T-helper 1 cell (primary cell): ENCODE results near the gene VRK2.
A peak's percentile ranks its signal among the peaks of the same experiment; 100 is the strongest.
"Not testable (repeated sequence)": the region's sequence is repeated elsewhere in the genome, so short reads cannot be mapped to it uniquely, and the experiment has no call there.

Experiments used
- DNase-seq, 5 donors: peaks; one replicate each; pipeline ENCODE4 v3.0.0-alpha.2; 2012 to 2020

The VRK2 gene

DNA sequence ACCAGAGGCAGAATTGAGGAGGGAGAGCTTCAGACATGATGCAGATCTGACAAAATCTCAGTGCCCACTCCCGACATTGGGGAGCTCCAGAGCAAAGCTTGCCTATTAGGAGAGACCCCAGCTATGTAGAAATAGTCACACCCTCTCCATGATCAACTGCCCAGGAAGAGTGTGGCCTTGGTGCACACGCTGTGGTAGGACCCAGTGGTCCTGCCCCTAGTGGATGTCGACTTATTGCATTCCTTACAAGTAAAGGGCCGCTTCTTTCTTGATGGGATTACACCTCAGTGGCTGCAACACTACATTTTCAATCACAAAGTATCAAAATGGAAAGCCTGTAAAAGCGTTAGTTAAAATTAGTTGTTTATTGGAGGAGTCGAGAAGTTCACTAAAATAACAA, 64.2 kb downstream of the VRK2 start:
- DNase-seq: no peak

DNA sequence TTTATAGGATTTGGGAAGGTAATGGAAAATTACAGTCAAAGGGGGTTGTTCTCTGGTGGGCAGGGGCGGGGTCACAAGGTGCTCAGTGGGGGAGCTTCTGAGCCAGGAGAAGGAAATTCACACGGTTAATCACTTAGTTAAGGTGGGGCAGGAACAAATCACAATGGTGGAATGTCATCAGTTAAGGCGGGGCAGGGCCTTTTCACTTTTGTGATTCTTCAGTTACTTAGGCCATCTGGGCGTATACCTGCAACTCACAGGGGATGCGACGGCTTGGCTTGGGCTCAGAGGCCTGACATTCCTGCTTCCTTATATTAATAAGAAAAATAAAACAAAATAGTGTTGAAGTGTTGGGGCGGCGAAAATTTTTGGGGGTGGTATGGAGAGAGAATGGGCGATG, 67.0 kb downstream of the VRK2 start:
- DNase-seq: not testable (repeated sequence)

- no peak for DNase-seq
Observed at GRCh38 chr2:58120626-58121229, 74.1 kb downstream of the VRK2 start.

DNA sequence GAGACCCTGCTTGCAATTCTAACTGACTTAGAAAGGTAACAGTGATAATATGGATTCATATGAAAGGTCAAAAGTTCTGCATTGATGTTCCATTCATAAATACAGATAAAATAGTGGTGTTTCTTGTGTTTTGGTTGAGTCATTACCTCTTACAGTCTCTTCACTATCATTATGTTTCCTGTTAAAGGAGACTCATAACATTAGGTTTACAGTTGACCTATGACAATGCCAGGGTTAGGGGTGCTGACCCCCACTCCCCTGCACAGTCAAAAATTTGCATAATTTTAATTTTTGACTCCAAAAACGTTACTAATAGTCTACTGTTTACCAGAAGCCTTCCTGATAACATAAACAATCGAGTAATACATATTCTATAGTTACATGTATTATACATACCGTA, 75.4 kb downstream of the VRK2 start:
- DNase-seq: no peak

- no peak for DNase-seq
Observed at GRCh38 chr2:58122540-58122939, 75.9 kb downstream of the VRK2 start.

DNA sequence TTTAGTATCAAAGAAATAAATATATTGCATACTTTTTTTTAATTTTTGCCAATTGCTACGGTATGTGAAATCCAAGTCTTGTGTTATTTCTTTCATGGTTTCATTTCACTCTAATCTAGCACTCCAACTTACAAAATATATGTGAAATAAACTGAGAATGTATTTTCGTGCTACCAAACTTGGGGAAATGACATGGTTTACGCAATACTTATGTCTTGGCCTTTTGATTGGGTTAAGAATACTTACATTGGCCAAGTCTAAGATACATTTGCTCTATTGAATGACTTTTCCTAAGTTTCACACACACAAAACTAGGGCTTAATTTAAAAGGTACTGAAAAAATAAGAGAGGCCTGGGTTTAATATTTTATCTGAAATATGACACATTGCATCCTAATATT, 80.5 kb downstream of the VRK2 start:
- DNase-seq: no peak

- DNase-seq: no peak
Observed at GRCh38 chr2:58130238-58130637, 83.6 kb downstream of the VRK2 start.

- no peak for DNase-seq
Observed at GRCh38 chr2:58131191-58132011, 84.8 kb downstream of the VRK2 start.

DNA sequence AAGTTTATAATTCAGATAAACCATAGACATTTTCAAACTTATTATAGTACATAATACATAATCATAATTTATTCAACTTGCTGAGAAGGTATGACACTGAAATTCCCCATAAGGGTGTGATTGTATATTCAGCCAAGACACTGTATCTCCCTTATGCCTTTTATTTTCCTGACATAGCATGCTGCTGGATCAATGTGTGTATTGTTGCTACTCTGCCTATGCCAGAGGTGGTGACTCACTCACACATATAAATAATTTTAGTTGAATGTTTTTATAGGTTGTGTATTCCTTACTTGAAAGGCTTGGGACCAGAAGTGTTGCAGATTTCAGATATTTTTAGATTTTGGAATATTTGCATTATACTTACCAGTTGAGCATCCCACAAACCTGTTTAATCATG, 86.8 kb downstream of the VRK2 start:
- DNase-seq: no peak

GRCh38 chr2:58135861-58136260, 89.3 kb downstream of the VRK2 start:
- DNase-seq: no peak

DNA sequence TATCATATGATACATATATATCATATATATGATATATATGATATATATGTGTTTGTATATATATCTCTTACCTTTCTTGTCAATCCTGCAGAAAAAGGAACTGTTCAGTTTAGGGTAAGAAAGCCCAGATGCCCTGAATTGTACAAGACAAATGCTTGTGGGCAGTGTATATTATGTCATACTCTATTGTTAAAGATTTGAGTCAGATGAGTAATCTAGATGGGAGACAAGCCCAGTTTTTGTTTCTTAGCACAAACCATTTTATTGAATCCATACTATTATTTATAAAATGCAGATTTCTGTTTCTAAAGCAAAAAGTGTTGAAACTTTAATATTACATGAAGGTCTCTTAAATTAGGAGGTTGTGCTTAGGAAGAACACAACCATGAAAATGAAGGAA, 90.6 kb downstream of the VRK2 start:
- DNase-seq: no peak

GRCh38 chr2:58137856-58138255, 91.2 kb downstream of the VRK2 start:
- DNase-seq: no peak

DNA sequence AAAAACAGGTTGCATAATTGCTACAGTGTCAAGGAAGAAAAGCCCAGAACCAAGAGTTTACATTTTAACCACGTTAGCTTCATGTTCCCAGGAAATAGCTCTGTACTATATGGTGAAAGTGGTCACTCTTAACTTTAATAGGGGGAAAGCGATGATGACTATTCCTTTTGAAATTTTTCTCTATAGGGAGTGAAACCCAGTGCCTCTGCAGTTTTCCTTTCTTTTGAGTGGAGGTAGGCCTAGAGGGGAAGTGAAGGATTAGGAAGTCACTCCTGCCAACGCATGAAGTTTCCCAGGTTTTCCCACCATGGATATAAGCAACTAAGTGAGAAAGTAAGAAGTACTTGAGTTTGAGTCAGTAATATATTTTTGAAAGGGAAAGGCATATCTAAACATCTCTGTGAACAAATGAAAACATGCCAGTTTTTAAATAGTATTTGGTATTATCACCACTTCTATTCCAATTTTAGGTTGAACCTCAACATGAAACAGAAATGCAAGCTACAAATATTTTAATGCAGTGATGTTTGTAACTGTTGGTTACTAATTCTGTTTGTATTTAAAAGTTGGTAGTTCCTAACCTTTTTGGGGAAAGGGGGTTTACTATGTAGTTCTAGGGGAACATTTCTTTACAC, 91.9 kb downstream of the VRK2 start:
- no peak for DNase-seq

GRCh38 chr2:58140508-58141072, 94.0 kb downstream of the VRK2 start:
- DNase-seq: no peak

GRCh38 chr2:58145769-58146168, 99.2 kb downstream of the VRK2 start:
- DNase-seq: not testable (repeated sequence)

- DNase-seq: peak in 1 of 5 donors; percentile 8
Observed at GRCh38 chr2:58146707-58147106, 100.1 kb downstream of the VRK2 start.

DNA sequence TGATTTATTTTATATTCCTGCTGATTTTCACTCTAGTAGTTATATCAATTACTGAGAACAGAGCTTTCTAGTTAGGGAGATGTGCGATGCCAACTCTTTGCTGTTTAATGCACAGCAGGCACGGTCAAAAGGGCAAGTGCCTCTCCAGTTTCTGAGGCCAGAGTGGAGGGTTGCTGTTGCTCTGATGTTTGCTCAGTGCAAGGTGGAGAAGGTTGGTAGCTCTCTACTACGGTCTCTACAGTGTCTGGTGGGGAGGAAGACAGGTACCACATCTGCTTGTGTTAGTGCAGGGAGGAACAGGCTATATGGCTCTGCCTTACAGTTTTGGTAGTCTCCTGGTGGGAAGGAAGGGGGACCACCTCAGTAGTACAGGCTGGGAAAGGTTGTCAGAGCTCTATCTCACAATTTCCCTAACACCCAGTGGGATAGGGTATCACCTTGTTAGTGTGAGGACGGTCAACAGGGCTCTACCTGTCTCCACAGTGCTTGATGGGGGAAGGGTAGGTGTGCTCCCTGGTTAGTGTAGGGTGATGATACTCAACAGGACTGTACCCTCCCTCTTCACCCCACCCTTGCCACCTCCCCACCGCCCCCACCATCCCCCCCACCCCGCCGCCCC, 108.7 kb downstream of the VRK2 start:
- no peak for DNase-seq

DNA sequence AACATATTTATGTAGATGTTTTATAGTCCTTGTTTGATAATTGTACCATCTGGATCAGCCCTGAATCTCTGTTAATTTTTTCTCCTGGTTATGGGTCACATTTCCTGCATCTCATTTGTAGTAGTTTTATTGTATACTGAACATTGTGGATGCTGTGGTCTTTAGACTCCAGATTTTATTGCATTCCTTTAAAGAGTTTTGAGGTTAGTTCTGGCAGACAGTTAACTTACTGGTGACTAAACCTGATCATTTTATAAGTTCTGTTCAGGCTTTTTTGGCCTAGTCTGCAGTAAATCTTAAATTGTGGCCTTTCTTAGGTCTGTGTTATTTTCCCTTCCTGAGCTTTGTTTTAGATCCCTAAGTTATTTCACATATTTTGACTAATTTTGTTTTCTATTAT, 110.2 kb downstream of the VRK2 start:
- no peak for DNase-seq

DNA sequence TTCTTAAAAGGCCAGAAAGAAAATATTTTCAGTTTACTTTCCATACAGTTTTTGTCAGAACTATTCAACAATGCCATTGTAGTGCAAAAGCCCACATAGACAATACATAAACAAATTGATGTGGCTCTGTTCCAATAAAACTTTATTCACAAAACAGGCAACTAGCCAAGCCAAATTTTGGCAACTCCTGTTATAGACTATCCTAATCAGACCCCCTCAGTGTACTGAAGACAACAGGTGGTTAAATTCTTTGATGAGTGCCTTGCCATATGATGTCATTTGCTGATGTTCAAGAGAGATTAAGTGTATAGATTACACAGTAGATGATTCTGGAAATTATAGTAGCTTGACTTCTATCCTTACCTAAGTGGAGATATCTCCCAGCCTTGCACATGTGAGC, 111.1 kb downstream of the VRK2 start:
- DNase-seq: no peak

- no peak for DNase-seq
Observed at GRCh38 chr2:58158481-58158880, 111.9 kb downstream of the VRK2 start.

DNA sequence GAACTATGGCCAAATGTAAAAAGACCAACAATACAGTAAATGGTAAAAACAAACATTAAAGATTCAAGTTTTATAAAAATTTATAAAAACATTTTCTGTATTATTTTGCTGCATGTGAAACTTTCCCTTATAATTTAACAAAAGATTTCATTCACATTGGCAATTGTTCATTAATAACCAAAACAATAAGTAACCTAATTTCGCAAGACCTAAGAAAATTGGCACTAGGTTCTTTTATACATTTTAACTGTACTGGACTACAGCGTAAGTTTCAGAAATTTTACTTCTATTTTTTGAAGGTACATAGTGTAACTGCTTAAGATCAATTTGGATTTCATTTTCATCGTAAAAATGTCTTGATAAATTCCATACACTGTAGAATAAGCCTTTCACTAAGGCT, 117.3 kb downstream of the VRK2 start:
- DNase-seq: no peak

DNA sequence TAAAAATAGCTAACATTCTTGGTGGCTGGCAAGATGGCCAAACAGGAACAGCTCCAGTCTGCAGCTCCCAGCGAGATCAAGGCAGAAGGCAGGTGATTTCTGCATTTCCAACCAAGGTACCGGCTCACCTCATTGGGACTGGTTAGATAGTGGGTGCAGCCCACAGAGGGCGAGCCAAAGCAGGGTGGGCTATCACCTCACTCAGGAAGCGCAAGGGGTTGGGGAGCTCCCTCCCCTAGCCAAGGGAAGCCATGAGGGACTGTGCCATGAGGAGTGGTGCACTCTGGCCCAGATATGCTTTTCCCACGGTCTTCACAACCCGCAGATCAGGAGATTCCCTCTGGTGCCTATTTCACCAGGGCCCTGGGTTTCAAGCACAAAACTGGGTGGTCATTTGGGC, 121.5 kb downstream of the VRK2 start:
- not testable (repeated sequence) for DNase-seq

GRCh38 chr2:58169845-58170244, 123.2 kb downstream of the VRK2 start:
- not testable (repeated sequence) for DNase-seq
